GM10847 (cell line): ENCODE results near the gene UBR2.

Source experiments
- POLR2A ChIP-seq: IDR thresholded peaks from 2 replicates; pipeline ENCODE4 v1.6.1; 2011; ENCODE audit not compliant: insufficient read length; ENCODE audit errors: extremely low read depth

Gene UBR2

DNA sequence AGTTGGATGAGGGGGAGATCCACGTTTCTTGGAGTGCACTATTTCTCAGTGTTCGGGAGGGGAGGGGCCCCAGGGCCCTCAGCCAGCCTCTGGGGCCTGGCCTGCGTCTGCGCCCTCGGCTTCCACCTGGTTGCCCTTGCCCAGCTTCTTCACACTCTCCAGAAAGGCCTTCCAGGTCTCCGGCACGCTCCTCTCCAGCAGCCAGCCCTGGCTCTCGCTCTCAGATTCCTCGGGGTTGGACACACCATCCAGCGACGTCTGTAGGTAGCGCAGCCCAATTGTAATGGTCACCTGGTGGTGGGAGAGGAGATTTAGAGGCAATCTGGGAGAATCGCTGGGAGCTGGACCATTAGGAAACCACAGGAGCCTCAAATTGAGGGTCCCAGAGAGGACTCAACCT is 134.4 kb downstream of the UBR2 start:
- no peak for TF ChIP-seq POLR2A

DNA sequence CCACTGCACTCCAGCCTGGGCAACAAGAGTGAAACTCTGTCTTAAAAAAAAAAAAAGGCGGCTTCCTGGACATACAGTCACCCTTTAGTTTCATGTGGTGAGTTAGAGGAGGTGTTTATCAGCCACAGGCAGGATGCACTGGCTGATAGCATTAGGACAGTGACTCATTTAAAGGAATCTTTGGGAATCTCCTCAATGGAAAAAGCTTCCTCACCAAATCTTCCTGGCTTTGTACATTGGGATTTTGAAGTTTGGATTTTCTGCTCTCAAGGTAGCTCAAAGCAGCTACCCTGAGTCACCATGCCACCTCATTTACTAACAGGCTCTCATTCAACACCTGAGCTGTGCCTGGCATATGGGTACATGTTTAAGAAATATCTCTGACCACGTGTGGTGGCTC is 138.4 kb downstream of the UBR2 start:
- no peak for TF ChIP-seq POLR2A

- TF ChIP-seq POLR2A, result no peak
Measured at GRCh38 chr6:42704251-42704936, 140.6 kb downstream of the UBR2 start.

GRCh38 chr6:42704937-42705374 is 141.1 kb downstream of the UBR2 start:
- TF ChIP-seq POLR2A, result no peak

DNA sequence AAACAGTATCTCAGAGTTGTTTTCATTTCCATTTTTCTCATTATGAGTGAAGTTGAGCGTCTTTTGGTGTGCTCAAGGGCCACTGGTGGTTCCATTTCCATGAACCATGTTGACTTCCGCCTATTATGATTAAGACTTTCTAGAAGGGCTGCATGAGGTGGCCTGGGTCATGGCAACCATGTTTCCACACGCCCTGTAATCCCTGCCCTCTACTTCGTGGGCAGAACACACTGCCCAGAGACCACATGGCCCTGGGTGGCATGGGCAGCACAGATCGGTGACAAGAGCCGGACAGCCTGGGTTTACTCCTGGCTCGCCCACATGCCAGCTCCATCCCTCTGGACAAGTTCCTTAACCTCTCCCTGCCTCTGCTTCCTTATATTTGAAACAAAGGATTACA is 143.8 kb downstream of the UBR2 start:
- TF ChIP-seq POLR2A, result no peak

- no peak for TF ChIP-seq POLR2A
Measured at GRCh38 chr6:42708096-42708495, 144.3 kb downstream of the UBR2 start.

GRCh38 chr6:42709871-42710270 is 146.0 kb downstream of the UBR2 start:
- TF ChIP-seq POLR2A, result no peak

GRCh38 chr6:42710316-42710715 is 146.5 kb downstream of the UBR2 start:
- TF ChIP-seq POLR2A, result no peak

GRCh38 chr6:42711930-42712329 is 148.1 kb downstream of the UBR2 start:
- TF ChIP-seq POLR2A, result no peak

GRCh38 chr6:42714098-42714761 is 150.4 kb downstream of the UBR2 start:
- TF ChIP-seq POLR2A, result no peak

GRCh38 chr6:42715871-42716270 is 152.0 kb downstream of the UBR2 start:
- TF ChIP-seq POLR2A, result no peak

GRCh38 chr6:42720739-42721138 is 156.9 kb downstream of the UBR2 start:
- TF ChIP-seq POLR2A, result no peak

- TF ChIP-seq POLR2A, result no peak
Measured at GRCh38 chr6:42722497-42722896, 158.7 kb downstream of the UBR2 start, which contains the start of gene PRPH2. Gene PRPH2, minus strand, starts transcription at chr6:42722597. Its CDS starts 263 bp downstream, at chr6:42722334.

- TF ChIP-seq POLR2A, result no peak
Measured at GRCh38 chr6:42724825-42725224, 161.0 kb downstream of the UBR2 start.

DNA sequence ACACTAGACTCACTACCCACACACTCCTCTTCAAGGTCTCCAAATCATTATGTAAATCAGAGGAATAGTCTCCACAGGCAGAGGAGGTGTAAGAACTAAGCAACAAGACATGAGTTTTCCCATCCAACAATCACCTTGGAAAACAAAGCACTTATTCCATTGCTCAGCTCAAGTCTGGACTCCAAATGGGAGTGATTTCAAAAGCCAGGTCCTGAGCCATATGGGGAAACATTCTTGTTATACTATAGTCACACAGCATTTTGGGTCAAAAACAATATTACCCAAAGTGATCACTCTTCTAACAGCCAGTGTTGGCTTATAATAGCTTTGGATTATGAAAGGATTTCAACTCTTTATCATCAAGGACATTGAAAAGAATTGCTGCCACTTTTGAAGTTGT is 162.2 kb downstream of the UBR2 start:
- TF ChIP-seq POLR2A, result no peak

- TF ChIP-seq POLR2A, result no peak
Measured at GRCh38 chr6:42726485-42727086, 162.8 kb downstream of the UBR2 start.

DNA sequence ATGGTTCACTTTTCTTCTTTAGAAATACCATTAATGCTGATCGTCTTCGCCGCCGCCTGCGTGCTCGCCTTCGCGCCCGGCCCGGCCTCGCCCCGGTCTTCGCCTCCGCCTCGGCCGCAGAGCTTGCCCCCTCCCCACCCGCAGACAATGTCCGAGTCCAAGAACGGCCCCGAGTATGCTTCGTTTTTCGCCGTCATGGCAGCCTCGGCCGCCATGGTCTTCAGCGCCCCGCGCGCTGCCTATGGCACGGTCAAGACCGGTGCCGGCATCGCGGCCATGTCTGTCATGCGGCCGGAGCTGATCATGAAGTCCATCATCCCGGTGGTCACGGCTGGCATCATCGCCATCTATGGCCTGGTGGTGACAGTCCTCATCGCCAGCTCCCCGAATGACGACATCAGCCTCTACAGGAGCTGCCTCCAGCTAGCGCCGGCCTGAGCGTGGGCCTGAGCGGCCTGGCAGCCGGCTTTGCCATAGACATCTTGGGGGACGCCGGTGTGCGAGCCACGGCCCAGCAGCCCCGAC is 163.3 kb downstream of the UBR2 start:
- no peak for TF ChIP-seq POLR2A

- TF ChIP-seq POLR2A, result no peak
Measured at GRCh38 chr6:42727627-42728026, 163.8 kb downstream of the UBR2 start.
